Astrocyte of the spinal cord (primary cell): ENCODE measurements around the gene FCGR1A.
"Not testable (repeated sequence)": the region's sequence is repeated elsewhere in the genome, so short reads cannot be mapped to it uniquely, and the experiment has no call there.

Source experiments
- DNase-seq: peaks from one replicate; pipeline ENCODE4 v3.0.0; 2011; ENCODE audit warnings: low read depth, low spot score
- H3K4me3 ChIP-seq: 2 replicates; pipeline ENCODE4 v1.5.1; 2011; ENCODE audit warnings: low read depth, mild to moderate bottlenecking, low read length, moderate library complexity
- in situ Hi-C: cut with HindIII; loops from 2 replicates; pipeline ENCODE4 v1.10.0; 2017; ENCODE audit warnings: low sequenced_read_pairs

The FCGR1A gene

DNA sequence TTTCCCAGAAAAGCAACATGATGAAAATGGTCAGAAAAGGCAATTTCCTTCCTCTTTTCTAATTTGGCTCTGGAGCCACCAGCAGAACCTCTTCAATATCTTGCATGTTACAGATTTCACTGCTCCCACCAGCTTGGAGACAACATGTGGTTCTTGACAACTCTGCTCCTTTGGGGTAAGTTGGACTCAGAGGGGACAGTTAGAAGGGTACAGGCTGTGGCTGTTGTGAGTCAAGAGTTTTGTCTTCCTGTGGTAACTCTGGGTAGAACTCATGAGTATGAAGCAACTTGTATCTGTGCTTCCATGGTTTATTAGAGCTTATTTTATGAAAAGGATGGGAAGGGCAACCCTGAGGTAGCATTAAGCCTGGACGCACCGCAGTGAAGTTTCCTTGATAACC, at the start of gene FCGR1A:
Gene FCGR1A (plus strand): TSS at position 95 of the 400 bp plus-strand sequence. CDS start 50 bp downstream, at position 145.
- DNase-seq: not testable (repeated sequence)

DNA sequence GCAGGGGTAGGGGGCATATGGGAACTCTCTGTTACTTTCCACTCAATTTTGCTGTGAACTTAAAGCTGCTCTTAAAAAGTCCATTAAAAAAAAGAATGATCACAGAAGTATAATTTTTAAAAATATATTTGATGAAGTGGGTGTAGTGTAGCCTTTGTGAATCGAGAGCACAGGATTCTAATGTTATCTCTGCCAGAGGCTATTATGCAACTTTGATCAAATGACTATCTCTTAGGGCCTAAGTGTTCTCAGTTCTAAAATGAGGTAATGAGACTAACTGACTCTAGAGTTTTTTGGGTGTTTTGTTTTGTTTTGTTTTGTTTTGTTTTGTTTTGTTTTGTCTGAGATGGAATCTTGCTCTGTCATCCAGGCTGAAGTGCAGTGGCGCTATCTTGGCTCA, 49.7 kb upstream of the FCGR1A start:
- H3K4me3 ChIP-seq, DNase-seq, in situ Hi-C loops: not testable (repeated sequence)

More for the DNA sequence above, at the start of gene FCGR1A:
- in situ Hi-C loops, H3K4me3 ChIP-seq: not testable (repeated sequence)

DNA sequence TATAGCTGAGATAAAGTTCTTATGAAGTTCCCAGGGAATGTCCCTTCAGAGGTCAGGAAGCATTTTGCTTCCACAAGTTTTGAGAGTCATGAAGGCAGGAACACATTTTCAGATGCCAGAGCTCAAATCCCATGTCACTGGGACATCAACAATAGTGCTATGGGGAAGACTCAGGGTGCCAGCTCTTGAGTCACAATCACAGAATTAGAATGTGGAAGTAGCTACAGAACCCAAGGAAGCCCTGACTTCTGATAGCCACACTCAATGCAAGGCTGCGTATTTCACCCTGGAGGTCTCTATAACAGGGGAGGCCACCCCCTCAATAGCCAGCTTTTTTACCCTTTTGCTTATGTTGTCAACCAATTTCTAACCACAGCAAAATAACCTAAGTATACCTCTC, 47.8 kb upstream of the FCGR1A start:
- H3K4me3 ChIP-seq, in situ Hi-C loops, DNase-seq: not testable (repeated sequence)

DNA sequence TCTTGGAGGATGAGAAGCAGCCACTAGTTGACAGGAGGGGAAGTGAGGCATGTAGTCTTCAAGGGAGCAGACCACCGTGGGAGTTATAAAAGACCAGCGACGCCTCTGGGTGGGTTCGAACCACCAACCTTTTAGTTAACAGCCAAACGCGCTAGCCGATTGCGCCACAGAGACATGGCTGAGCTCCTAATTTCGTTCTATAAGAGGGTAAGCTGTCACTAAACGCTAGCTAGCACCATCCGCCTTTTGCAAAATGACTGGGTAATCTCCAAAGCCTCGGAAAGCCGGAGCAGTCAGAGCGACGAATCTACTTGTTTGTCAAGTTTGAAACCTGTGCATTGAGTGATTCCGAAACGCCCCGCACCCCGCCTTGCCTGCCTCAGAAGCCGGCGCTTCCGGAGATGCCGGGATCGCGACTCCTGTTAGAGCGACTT, 42.3 kb upstream of the FCGR1A start:
- peak; percentile 0 for DNase-seq
- in situ Hi-C loops, H3K4me3 ChIP-seq: not testable (repeated sequence)

DNA sequence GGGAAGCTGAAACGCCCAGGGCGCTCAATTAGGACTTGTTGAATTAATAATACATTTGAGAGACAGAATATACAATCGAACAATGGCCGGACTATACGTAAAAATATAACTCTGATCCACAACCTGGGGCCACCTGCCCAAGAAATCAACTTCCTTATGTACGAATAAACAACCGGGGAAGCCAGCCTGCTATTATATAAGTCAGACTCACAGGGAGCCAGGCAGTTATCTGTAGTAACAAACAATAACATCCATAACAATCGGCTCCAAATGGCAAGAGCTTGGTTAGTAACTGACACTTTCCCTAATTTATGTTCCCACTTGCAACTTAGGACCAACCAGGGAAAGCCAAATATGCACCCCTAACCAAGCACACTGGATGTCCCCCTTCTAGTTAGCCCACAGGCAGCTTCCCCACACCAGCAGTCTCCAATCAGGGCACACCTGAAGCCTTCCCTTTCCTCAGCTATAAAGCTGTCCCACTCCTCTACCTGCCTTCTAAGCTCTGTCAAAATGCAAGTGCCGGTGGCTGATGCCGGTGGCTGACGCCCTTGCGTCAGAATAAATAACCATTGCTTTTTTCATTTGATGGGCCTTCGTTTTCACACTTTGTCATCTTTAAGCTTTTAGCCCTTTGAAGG, 41.8 kb upstream of the FCGR1A start:
- in situ Hi-C loops, H3K4me3 ChIP-seq, DNase-seq: not testable (repeated sequence)

DNA sequence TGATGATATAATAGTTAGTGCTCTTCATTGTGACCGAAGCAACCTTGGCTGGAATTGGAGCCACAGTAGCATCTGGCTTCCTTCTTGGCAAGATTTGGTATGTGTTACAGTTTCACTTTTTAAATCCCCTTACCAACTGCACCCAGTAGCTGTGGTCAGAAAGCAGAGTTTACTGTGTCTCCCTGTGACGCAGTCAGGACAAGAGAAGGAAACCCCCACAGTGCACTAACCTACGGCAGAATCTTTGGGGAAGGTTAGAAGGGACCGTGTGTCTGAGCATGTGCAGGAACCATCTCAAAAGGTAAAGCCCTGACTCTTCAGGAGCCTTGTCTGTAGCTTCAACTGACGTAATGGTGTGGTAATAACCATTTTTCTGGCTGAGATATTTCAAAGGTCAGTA, 40.6 kb upstream of the FCGR1A start:
- H3K4me3 ChIP-seq, DNase-seq, in situ Hi-C loops: not testable (repeated sequence)

DNA sequence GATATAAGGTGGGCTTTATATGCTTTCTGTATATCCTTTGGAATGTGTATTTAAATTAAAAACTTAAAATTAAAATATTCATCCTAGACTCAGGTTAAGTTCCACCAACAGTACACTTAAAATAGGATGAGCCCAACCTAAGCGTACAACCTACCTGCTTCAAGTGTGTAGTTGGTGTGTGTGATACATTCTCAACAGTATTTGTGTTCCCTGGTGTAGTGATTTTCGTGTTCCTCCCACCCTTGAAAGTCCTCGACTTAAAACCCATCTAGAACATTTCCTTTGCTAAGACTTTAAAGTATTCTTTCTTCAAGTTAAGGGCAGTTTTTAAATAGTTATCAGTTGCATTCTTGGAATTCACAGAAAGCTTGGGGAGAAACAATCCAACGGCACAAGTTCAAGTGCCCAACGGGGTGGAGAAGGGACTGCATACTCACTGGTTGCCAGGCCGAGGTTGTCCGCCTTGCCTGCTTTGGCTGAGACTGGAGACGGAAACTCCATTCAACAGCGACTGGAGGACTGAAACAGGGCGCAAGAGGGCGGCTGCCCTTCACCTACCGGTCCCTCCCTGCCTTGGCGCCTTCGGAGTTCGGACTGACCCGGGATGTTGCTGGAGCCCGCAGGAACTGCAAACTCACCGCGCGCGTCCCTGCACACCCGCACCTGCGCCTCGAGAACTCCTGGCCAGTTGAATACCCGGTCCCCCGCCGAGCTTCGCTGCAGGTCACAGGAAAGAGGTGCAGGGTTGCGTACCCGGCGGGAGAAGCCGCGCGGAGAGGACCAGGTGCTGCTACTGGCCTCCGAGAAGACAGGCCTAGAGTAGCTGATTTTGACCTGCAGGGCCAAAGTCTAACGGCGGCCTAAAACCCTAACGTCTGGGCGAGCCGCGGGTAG, 35.8 kb upstream of the FCGR1A start:
- DNase-seq, in situ Hi-C loops, H3K4me3 ChIP-seq: not testable (repeated sequence)

DNA sequence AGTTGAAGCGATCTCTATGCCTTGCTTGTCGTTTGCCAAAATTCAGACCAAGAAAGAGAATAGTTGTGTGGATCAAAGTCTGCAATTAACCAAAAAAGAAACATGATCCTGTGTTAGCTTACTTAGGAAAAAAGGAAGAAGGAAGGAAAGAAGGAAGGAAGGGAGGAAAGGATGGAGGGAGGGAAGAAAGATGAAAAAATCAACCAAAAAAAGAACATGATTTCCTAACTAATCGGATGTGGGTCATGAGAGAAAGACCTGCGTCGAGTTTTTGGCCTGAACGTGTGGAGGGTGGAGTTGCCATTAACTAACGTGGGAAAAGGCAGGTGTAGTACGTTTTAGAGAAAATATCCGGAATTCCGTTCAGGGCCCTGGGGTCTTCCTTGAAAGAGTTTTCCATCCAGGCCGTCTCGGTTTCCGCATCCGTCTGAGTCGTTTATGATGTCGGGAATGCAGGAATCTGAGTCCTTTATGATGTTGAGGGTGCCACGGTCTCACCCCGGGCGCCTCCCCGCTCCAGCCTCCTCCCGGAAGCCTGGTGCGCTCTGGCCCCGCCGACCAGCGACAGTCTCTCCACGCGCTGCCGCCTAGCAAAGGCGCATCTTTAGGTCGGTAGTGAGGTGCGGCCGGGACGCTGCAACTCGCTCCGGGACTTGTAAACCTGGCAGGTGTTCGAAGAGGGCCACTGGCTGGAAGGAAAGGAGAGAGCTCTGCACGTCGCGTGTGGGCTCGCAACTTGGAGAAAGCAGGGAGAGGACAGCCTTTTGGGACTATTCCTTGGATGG, 34.9 kb upstream of the FCGR1A start:
- H3K4me3 ChIP-seq, in situ Hi-C loops, DNase-seq: not testable (repeated sequence)

DNA sequence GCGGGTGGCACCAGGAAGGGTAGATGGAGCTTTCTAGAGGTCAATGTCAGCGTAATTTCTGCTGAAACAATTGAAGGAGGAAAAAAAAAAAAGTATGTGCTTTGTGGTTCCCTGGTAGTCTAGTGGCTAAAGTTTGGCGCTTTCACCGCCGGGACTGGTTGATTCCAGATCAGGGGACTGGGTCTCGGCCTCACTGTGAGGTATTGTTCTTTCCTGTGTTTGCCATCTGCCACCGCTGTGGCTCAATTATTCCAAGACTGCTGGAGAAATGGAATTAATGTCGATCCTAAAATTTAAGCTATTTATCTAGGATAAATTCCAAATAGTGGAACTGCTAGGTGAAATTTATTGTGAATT, 34.4 kb upstream of the FCGR1A start:
- H3K4me3 ChIP-seq, in situ Hi-C loops, DNase-seq: not testable (repeated sequence)

DNA sequence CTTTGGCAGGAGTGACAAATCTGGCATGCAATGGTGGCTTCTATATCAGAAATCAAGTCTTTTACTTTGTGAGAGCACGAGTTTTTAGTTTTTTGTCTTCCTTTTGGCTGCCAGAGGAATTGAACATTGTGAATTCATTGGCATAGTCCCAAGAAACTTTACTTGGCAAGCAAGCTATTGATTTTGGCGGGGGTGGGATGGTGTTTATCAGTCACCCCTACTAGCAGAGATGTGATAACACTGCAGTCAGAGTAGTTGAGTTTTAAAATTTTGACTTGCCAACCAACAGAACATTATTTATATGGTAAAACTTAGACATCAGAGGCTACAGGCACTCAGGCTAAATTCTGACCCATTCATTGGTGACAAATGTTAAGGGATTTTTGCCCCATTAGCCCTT, 31.9 kb upstream of the FCGR1A start:
- in situ Hi-C loops, DNase-seq, H3K4me3 ChIP-seq: not testable (repeated sequence)

DNA sequence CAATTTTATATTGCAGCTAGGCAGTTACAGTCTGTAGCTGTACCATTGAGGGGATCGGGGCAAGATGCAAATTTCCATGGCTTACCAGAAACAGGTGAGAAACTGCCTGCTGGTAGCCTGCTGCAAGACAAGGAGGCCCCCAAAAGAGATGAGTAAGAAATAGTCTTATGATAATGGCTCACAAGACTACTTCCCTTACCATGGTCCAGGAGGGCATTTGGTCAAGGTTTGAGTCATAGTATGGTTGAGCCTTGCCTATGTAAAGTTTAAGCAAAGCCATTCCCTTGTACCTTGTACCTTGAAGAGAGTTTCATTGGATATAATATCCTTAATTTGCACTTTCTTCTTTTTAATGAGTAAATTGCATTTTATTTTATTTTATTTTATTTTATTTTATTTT, 30.3 kb upstream of the FCGR1A start:
- DNase-seq, H3K4me3 ChIP-seq, in situ Hi-C loops: not testable (repeated sequence)

DNA sequence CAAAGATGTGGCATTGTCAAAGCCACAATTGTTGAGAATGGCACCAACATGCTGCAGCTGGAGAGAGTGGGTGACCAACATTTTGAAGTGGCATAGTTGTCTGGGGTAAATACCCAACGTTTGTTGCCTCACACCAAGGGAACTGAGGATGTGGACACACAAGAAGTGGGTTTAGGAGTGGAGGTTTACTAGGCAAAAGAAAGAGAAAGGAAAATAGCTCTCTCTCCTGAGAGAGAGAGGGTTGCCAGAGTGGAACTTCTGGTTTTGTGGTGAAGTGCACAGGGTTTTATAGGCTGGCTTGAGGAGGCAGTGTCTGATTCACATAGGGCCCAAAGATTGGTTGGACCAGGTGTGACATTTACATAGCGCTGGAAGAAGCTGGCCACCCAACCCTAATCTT, 29.0 kb upstream of the FCGR1A start:
- H3K4me3 ChIP-seq, DNase-seq, in situ Hi-C loops: not testable (repeated sequence)

DNA sequence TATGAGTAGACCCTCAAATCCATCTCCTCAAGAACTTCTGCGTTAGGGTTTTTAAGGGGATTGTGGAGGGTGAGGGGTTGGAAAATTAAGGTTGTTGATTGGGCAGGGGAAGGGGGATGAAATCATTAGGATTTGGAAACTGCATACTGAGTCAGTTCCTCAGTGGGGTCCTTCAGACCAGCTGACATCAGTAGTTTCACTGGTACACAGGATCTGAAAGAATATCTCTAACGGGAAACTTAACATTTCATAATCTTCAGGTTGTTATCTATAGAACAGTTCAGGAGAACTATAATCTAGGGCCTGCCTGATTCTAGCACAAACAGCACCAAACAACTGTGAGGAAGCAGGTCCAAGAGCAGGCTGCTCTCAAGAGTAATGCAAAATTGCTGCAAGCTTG, 27.2 kb upstream of the FCGR1A start:
- DNase-seq, in situ Hi-C loops: not testable (repeated sequence)

DNA sequence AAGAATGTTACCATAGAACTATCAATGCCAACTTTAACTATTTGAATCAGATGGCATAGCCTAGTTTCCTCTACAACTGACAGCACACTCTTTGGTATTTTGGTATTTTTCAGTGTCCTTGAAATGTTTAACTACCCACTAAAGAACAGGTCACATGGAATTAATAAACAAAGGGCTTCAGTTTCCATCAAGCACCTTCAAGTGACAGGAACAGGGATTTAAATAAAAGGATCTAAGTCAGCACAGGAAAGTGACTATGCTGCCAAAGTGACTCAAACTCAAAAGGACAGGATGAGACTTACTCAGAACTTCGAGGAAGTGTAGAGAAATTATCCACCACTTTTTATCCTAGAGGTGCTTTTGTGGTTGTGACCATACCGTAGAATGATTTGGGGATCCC, 20.2 kb upstream of the FCGR1A start:
- DNase-seq, in situ Hi-C loops, H3K4me3 ChIP-seq: not testable (repeated sequence)

More for the DNA sequence above, 27.2 kb upstream of the FCGR1A start:
- H3K4me3 ChIP-seq: not testable (repeated sequence)

DNA sequence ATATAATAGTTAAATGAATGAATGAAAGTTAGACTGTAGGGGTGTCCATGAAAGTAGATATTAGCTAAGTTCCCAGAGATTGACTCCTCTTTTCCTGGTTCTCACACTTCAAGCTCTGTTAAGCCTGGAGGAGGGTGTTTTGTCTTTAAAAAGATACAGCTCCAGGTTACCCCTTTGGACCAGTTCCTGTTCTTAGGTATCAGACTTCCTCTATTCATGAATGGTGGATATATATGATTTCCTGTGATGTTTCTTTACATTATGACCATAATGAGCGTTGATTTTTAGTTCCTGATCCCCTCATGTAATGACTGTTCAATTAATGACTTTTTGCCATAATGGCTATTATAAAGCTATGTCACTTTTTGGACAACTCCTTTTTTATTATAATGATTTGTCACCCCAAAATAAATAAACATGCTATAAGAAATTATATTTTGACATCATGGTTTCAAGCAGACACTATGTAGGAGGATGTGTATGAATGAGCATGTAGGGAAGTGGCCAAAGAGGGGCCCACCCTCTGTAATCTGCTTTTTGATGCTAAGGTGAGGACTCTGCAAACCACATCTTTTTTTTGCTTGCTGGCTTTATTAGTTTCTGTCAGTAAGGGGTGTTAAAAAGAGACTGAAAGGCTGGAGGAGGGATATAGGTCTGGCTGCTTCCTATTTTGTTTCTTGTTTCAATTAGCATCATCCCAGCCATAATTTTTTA, 18.2 kb upstream of the FCGR1A start:
- in situ Hi-C loops, DNase-seq: not testable (repeated sequence)

DNA sequence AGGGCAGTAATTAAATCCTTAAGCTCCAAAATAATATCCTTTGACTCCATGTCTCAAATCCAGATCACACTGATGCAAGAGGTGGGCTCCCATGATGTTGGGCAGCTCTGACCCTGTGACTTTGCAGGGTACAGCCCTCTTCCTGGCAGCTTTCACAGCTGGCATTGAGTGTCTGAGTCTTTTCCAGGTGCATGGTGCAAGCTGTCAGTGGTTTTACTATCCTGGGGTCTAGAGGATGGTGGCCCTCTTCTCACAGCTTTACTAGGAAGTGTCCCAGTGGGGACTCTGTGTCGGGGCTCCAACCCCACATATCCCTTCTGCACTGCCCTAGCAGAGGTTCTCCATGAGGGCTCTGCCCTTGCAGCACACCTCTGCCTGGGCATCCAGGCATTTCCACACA, 16.3 kb upstream of the FCGR1A start:
- in situ Hi-C loops, H3K4me3 ChIP-seq, DNase-seq: not testable (repeated sequence)

More for the DNA sequence above, 18.2 kb upstream of the FCGR1A start:
- not testable (repeated sequence) for H3K4me3 ChIP-seq

DNA sequence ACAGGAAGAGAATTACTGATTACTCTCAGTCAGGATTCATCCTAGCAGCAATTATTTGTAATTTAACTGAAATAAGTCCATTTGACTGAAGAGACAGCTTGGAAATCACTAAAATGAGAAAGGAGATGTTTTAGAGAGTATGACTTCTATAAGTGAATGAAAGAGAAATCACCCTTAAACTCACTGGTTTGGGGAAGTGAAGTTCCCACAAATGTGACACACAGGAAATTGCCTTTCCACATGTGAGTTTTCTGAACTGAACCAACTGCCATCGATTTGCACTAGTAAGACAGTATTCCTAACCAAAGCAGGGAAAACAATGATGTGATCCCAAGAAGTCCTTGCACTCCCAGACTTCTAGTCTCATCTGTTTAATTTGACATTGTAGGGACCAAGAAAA, 13.3 kb upstream of the FCGR1A start:
- in situ Hi-C loops, DNase-seq, H3K4me3 ChIP-seq: not testable (repeated sequence)
